ENCODE data around the gene SMAD3.

GRCh38 chr15:67087507-67088172, 22.2 kb downstream of the SMAD3 start:
- TF ChIP-seq POLR2A (IDR thresholded peaks at IDR 0.05; ENCODE audit: low read depth, low read length): no peak
- no peak for TF ChIP-seq TAF1 (IDR thresholded peaks at IDR 0.05; ENCODE audit: borderline replicate concordance, low read depth, low read length)
- TF ChIP-seq POLR2AphosphoS5 (IDR thresholded peaks at IDR 0.05; ENCODE audit: low read depth, low read length): no peak

Measured in GM12892 (cell line).